Endothelial cell of umbilical vein (primary cell): Measurements from ENCODE around the gene ZDHHC16. TPM values are rescaled to one million over a fixed set of nuclear protein-coding genes. Genes with fewer than 3 reads are reported as not detected.
A peak's percentile ranks its signal among the peaks of the same experiment; 100 is the strongest.

Experiments used
- BruUV-seq: library from RNA; stranded (reverse); fragments of 400-500 nt; replicated peaks from 2 replicates; lab custom pipeline; 2021; lab: Mats Ljungman, UMichigan
- CTCF ChIA-PET: fragments of 300-600, 350-600 bp; sonication (Branson Sonifier 250); formaldehyde crosslinking; loops from one replicate; lab custom pipeline; 2021; ENCODE audit warnings: antibody characterized with exemption, inconsistent platforms; lab: Charles Lee
- POLR2A ChIA-PET: fragments of 300-600, 350-600 bp; sonication (Branson Sonifier 250); formaldehyde crosslinking; loops from one replicate; lab custom pipeline; 2021; ENCODE audit warnings: antibody characterized with exemption, inconsistent platforms; lab: Charles Lee
- DNase-seq: peaks from one replicate; pipeline ENCODE4 v3.0.0-alpha.2; 2011; ENCODE audit warnings: low read depth, low spot score
- FAIRE-seq: peaks from 2 replicates; lab custom pipeline; 2011; peaks lifted over from hg19 to GRCh38; lab: Jason Lieb, UNC
- H2AFZ ChIP-seq: 2 replicates; pipeline ENCODE4 v1.6.0; 2012; ENCODE audit warnings: low read depth, low read length, control low read depth, inconsistent platforms
- H3K27ac ChIP-seq: 2 replicates; pipeline ENCODE4 v1.5.1; 2011; ENCODE audit warnings: low read depth, mild to moderate bottlenecking, control low read depth, low read length, moderate library complexity; ENCODE audit not compliant: insufficient read depth
- H3K27me3 ChIP-seq, 2 experiments: 2 replicates each; pipeline versions ENCODE4 v1.6.0 to v1.6.1; 2011; ENCODE audit warnings: low read length in 2 of 2, mixed read lengths in 1 of 2; ENCODE audit not compliant: control insufficient read depth in 2 of 2, insufficient read depth in 2 of 2
- H3K36me3 ChIP-seq, 2 experiments: 2 replicates in 1 of 2; 3 replicates in 1 of 2; pipeline ENCODE4 v1.5.1; 2011; ENCODE audit warnings: low read length in 2 of 2, mild to moderate bottlenecking in 1 of 2, moderate library complexity in 1 of 2; ENCODE audit not compliant: control insufficient read depth in 2 of 2, insufficient read depth in 2 of 2; ENCODE audit errors: extremely low read depth in 1 of 2
- H3K4me1 ChIP-seq: 3 replicates; pipeline ENCODE4 v1.5.1; 2011; ENCODE audit warnings: mild to moderate bottlenecking, low read length; ENCODE audit not compliant: control insufficient read depth, insufficient read depth; ENCODE audit errors: extremely low read depth
- H3K4me2 ChIP-seq: 2 replicates; pipeline ENCODE4 v1.6.1; 2011; ENCODE audit warnings: low read length, control low read depth, mixed read lengths; ENCODE audit not compliant: insufficient read depth
- H3K4me3 ChIP-seq, 3 experiments: fragments of 200-600 bp in 1 of 3; sonication (generic), shearing (Covaris generic) in 1 of 3; replicated peaks in 1 of 3; 2 replicates each; pipeline ENCODE4 v1.5.1; 2011 to 2016; ENCODE audit warnings: control low read depth in 3 of 3, low read length in 3 of 3, mild to moderate bottlenecking in 2 of 3, inconsistent platforms in 1 of 3, low read depth in 1 of 3, moderate library complexity in 1 of 3; ENCODE audit not compliant: insufficient read depth in 1 of 3
- H3K79me2 ChIP-seq: 2 replicates; pipeline ENCODE4 v1.6.0; 2012; ENCODE audit warnings: low read length, inconsistent platforms; ENCODE audit not compliant: control insufficient read depth, insufficient read depth
- H3K9ac ChIP-seq: replicated peaks from 2 replicates; pipeline ENCODE3; 2011; ENCODE audit warnings: low read length, control low read depth; ENCODE audit not compliant: insufficient read depth; ENCODE audit errors: extremely low read depth
- H3K9me1 ChIP-seq: replicated peaks from 3 replicates; pipeline ENCODE4 v1.6.0; 2011; ENCODE audit warnings: mild to moderate bottlenecking, low read length; ENCODE audit not compliant: control insufficient read depth, insufficient read depth; ENCODE audit errors: extremely low read depth
- H3K9me3 ChIP-seq: replicated peaks from 2 replicates; pipeline ENCODE4 v1.5.1; 2012; ENCODE audit warnings: low read length, inconsistent platforms; ENCODE audit not compliant: control insufficient read depth, insufficient read depth
- H4K20me1 ChIP-seq: replicated peaks from 2 replicates; pipeline ENCODE3; 2011; ENCODE audit warnings: mild to moderate bottlenecking, low read length; ENCODE audit not compliant: control insufficient read depth, insufficient read depth; ENCODE audit errors: extremely low read depth
- CTCF ChIP-seq, 2 donors: IDR thresholded peaks; 1 replicate in 1 of 2; 2 replicates in 1 of 2; pipeline ENCODE4 v1.5.1; 2011; ENCODE audit warnings: low read length in 2 of 2, mild to moderate bottlenecking in 2 of 2, moderate library complexity in 2 of 2, control low read depth in 1 of 2, inconsistent platforms in 1 of 2, low read depth in 1 of 2; ENCODE audit not compliant: insufficient read depth in 1 of 2; ENCODE audit errors: extremely low read depth in 1 of 2
- EZH2 ChIP-seq: IDR thresholded peaks from 2 replicates; pipeline ENCODE4 v1.6.1; 2012; ENCODE audit warnings: borderline replicate concordance, low read depth, mild to moderate bottlenecking, moderate library complexity, low read length, inconsistent platforms; ENCODE audit not compliant: severe bottlenecking
- FOS ChIP-seq: IDR thresholded peaks from 2 replicates; pipeline ENCODE4 v1.6.1; 2011; ENCODE audit warnings: mild to moderate bottlenecking, low read length, moderate library complexity, borderline replicate concordance; ENCODE audit not compliant: insufficient read depth
- GATA2 ChIP-seq: IDR thresholded peaks from 2 replicates; pipeline ENCODE4 v1.7.0; 2011; ENCODE audit warnings: low read depth, mild to moderate bottlenecking, moderate library complexity, mixed read lengths, low read length; ENCODE audit not compliant: insufficient read length, insufficient read depth
- JUN ChIP-seq: IDR thresholded peaks from 2 replicates; pipeline ENCODE4 v1.6.1; 2011; ENCODE audit warnings: borderline replicate concordance, low read depth; ENCODE audit not compliant: insufficient read length, insufficient read depth
- MAX ChIP-seq: IDR thresholded peaks from 2 replicates; pipeline ENCODE4 v1.6.1; 2011; ENCODE audit not compliant: insufficient read depth, insufficient read length
- MYC ChIP-seq: IDR thresholded peaks from one replicate; pipeline ENCODE4 v1.6.1; 2011; ENCODE audit warnings: mild to moderate bottlenecking, low read depth, low read length
- POLR2A ChIP-seq: IDR thresholded peaks from 2 replicates; pipeline ENCODE4 v1.6.1; 2012; ENCODE audit warnings: low read depth, mild to moderate bottlenecking, control low read depth, low read length
- POLR2AphosphoS5 ChIP-seq: IDR thresholded peaks from 2 replicates; pipeline ENCODE4 v1.6.1; 2012; ENCODE audit warnings: low read depth, mild to moderate bottlenecking, control low read depth, low read length, moderate library complexity; ENCODE audit not compliant: insufficient read depth
- dilution Hi-C: fragments of 300-500 bp; cut with MboI; formaldehyde crosslinking; loops from one replicate; pipeline ENCODE4 v1.15.0; 2019; ENCODE audit warnings: low sequenced_read_pairs; ENCODE audit not compliant: extremely low pct_ligation_motif_present
- intact Hi-C: fragments of 100-400 bp; cut with micrococcal nuclease; formaldehyde crosslinking; loops from one replicate; pipeline ENCODE4 v1.10.0; 2022
- polyA plus RNA-seq, 4 experiments: library from polyadenylated mRNA; depleted of rRNA in 3 of 4; stranded (reverse) in 3 of 4; unstranded in 1 of 4; fragments of >200 nt; gene quantifications; 2 replicates each; pipeline versions ENCODE4 v1.2.1 to v1.2.3, GENCODE V29; 2011 to 2012; ENCODE audit warnings: missing spikeins in 1 of 4
- total RNA-seq: library from RNA; stranded (reverse); gene quantifications from 2 replicates; pipeline ENCODE4 v1.2.3, GENCODE V29; 2021

ZDHHC16 gene
- total and polyA plus RNA-seq, 2 donors (not counting 3 experiments of a cell fraction or from before 2014, with no cell fraction given) = 52.0 to 125 TPM

DNA sequence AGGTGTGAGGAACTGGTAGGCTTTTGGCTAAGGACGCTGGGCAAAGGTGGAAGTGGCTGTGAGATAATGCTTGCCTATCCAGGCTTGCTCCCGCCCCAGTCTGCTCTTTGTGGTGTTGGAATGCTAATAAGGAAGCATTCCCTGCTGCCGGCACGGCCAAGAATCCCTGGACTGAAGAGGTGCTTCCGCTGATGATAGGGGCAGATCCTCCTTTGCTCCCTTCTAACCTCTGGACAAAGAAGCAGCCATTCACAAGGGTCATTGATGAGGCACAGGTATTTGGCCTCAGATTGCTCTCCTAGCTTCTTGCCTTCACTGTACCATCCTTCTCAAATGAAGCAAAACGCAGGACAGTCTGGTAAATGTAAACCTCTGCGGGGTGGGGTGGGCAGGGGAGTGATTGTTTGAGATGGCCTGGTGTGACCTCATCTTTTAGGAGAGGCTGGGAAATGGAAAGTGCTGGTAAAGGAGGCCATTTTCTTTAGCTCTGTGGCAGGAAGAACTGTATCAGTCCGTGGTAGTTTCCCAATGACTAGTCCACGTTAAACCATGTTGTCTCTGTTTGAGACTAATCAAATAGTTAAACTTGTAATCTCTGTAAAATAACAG lies 18.3 kb upstream of the ZDHHC16 start:
- H3K4me3 ChIP-seq = peak overlapping the region; percentile 74 to 86 (median 75)
- POLR2A ChIA-PET = no interaction called here
- H3K4me2 ChIP-seq = peak overlapping the region; percentile 80
- H3K9ac ChIP-seq = peak overlapping the region; percentile 82
- CTCF ChIA-PET = interaction anchor here (1.0 to 2.3 kb wide), 5 partner anchors 12 to 126 kb away, joined by 3 to 7 read pairs (median 4); no protein-coding TSS in a partner anchor
- TF ChIP-seq MYC (no peak), POLR2AphosphoS5 (peak; percentile 21)
- DNase-seq (peak; percentile 42), FAIRE-seq (peak; percentile 54)
- intact Hi-C loops = loop anchor here (1.0 to 5.0 kb wide), 2 partner anchors 19 to 70 kb away; partner anchors contain the start of genes EXOSC1, MMS19, UBTD1 and ZDHHC16
- H3K4me1 ChIP-seq = peaks cover 27% of the 10 kb centered on the region
- BruUV-seq = no TSS peak
- H3K36me3 ChIP-seq = peaks cover 13 to 17% of the 10 kb centered on the region in 2 experiments
- H3K27me3 ChIP-seq = no peaks in the 10 kb centered on the region
- H3K9me1 ChIP-seq = no peaks in the 10 kb centered on the region
- dilution Hi-C loops = no loop called here
- H2AFZ ChIP-seq = no peak overlapping the region
- no peaks in the 10 kb centered on the region for H3K9me3 ChIP-seq
- peak overlapping the region; percentile 50 for H3K27ac ChIP-seq
- H4K20me1 ChIP-seq = no peaks in the 10 kb centered on the region
- H3K79me2 ChIP-seq = peaks cover 56% of the 10 kb centered on the region

- BruUV-seq = no TSS peak
- Histone ChIP-seq H3K27me3 (no peaks in the 10 kb centered on the region), H3K9me1 (no peaks in the 10 kb centered on the region), H3K9ac (peak overlapping the region; percentile 82), H2AFZ (no peak overlapping the region), H3K4me2 (peak overlapping the region; percentile 80), H3K27ac (peak overlapping the region; percentile 50), H3K79me2 (peaks cover 56% of the 10 kb centered on the region), H4K20me1 (no peaks in the 10 kb centered on the region), H3K4me3 (peak overlapping the region in 1 of 3 experiments; percentile 74), H3K36me3 (peaks cover 16 to 19% of the 10 kb centered on the region in 2 experiments), H3K9me3 (no peaks in the 10 kb centered on the region), H3K4me1 (peaks cover 19% of the 10 kb centered on the region)
- POLR2A ChIA-PET = no interaction called here
- dilution Hi-C loops = no loop called here
- FAIRE-seq (no peak), DNase-seq (no peak)
- CTCF ChIA-PET = interaction anchor here (0.7 kb wide), 1 partner anchor 15 kb away, joined by 4 read pairs; no protein-coding TSS in a partner anchor
- TF ChIP-seq JUN (no peak), POLR2A (no peak), MAX (no peak), POLR2AphosphoS5 (no peak), FOS (no peak), EZH2 (no peak), CTCF (IDR thresholded peaks at IDR 0.05; ENCODE audit: extremely low read depth in 1 of 2, insufficient read depth in 1 of 2, low read depth in 1 of 2, low read length in 2 of 2) (no peak), MYC (no peak), GATA2 (no peak)
- intact Hi-C loops = loop anchor here (1.0 to 5.0 kb wide), 2 partner anchors 18 to 69 kb away; partner anchors contain the start of genes EXOSC1, MMS19, UBTD1 and ZDHHC16
These were observed 17.4 kb upstream of the ZDHHC16 start for GRCh38 chr10:97428572-97428981.
